GM23248 (cell line): Measurements from ENCODE around the gene RICTOR. TPM values are rescaled to one million over a fixed set of nuclear protein-coding genes. Genes with fewer than 3 reads are reported as not detected.
A peak's percentile ranks its signal among the peaks of the same experiment; 100 is the strongest.

Experiments
- DNase-seq: peaks from one replicate; pipeline ENCODE4 v3.0.0-alpha.2; 2015
- H2AFZ ChIP-seq: fragments of 200-600 bp; sonication (generic); 2 replicates; pipeline ENCODE4 v1.6.1; 2016; ENCODE audit warnings: antibody characterized with exemption
- H3F3A ChIP-seq: fragments of 200-600 bp; sonication (generic); 2 replicates; pipeline ENCODE4 v1.6.1; 2016; ENCODE audit warnings: mild to moderate bottlenecking, antibody characterized with exemption, mixed run types; ENCODE audit not compliant: insufficient read depth
- H3K27ac ChIP-seq: fragments of 200-600 bp; sonication (generic); 2 replicates; pipeline ENCODE4 v1.5.1; 2016; ENCODE audit warnings: mild to moderate bottlenecking
- H3K27me3 ChIP-seq: fragments of 200-600 bp; sonication (generic); replicated peaks from 2 replicates; pipeline ENCODE4 v1.6.1; 2016; ENCODE audit warnings: mild to moderate bottlenecking; ENCODE audit not compliant: insufficient read depth
- H3K36me3 ChIP-seq: fragments of 200-600 bp; sonication (generic); 2 replicates; pipeline ENCODE4 v1.6.1; 2016; ENCODE audit warnings: low read depth, mild to moderate bottlenecking
- H3K4me1 ChIP-seq: fragments of 200-600 bp; sonication (generic); 2 replicates; pipeline ENCODE4 v1.6.1; 2016; ENCODE audit warnings: mild to moderate bottlenecking; ENCODE audit not compliant: insufficient read depth
- H3K4me2 ChIP-seq: fragments of 200-600 bp; sonication (generic); one replicate; pipeline ENCODE4 v1.6.1; 2016; ENCODE audit warnings: mild to moderate bottlenecking; ENCODE audit not compliant: unreplicated experiment
- H3K4me3 ChIP-seq: fragments of 200-600 bp; sonication (generic); 2 replicates; pipeline ENCODE4 v1.5.1; 2016; ENCODE audit warnings: mild to moderate bottlenecking
- H3K79me2 ChIP-seq: fragments of 200-600 bp; sonication (generic); 2 replicates; pipeline ENCODE4 v1.6.1; 2016; ENCODE audit warnings: mild to moderate bottlenecking; ENCODE audit not compliant: insufficient read depth
- H3K9ac ChIP-seq: fragments of 200-600 bp; sonication (generic); 2 replicates; pipeline ENCODE4 v1.6.1; 2016; ENCODE audit warnings: mild to moderate bottlenecking
- H3K9me2 ChIP-seq: fragments of 200-600 bp; sonication (generic); 2 replicates; pipeline ENCODE4 v1.6.1; 2016; ENCODE audit warnings: mixed run types, mild to moderate bottlenecking, moderate library complexity; ENCODE audit not compliant: insufficient read depth
- H3K9me3 ChIP-seq: fragments of 200-600 bp; sonication (generic); one replicate; pipeline ENCODE4 v1.6.1; 2017; ENCODE audit warnings: low read depth
- H4K20me1 ChIP-seq: fragments of 200-600 bp; sonication (generic); 2 replicates; pipeline ENCODE4 v1.6.0; 2016; ENCODE audit not compliant: insufficient read depth
- EZH2 ChIP-seq: fragments of 200-600 bp; sonication (generic); IDR thresholded peaks from 2 replicates; pipeline ENCODE4 v1.6.1; 2018; ENCODE audit warnings: antibody characterized with exemption, mild to moderate bottlenecking; ENCODE audit not compliant: insufficient read depth, poor library complexity, severe bottlenecking
- EZH2phosphoT487 ChIP-seq: fragments of 200-600 bp; sonication (generic); IDR thresholded peaks from 2 replicates; pipeline ENCODE4 v1.6.1; 2018; ENCODE audit warnings: antibody characterized with exemption, moderate library complexity, mild to moderate bottlenecking, low read depth; ENCODE audit not compliant: insufficient read depth
- WGBS, 2 experiments: methylation state at CpG; one replicate each; pipeline ENCODE4 v1.1.6; 2015 to 2017; ENCODE audit warnings: low lambda C conversion rate in 2 of 2, low coverage in 1 of 2; ENCODE audit errors: missing lambda C conversion rate in 2 of 2; 5-methylcytosine and 5-hydroxymethylcytosine counted together
- in situ Hi-C: fragments of 300-500 bp; cut with MboI; formaldehyde crosslinking; loops from 2 replicates; pipeline ENCODE4 v1.15.0; 2020
- polyA plus RNA-seq: library from polyadenylated mRNA; unstranded; fragments of >200 nt; fragmentation: Nextera tagmentation; extraction: Ambion mirVana; gene quantifications from 2 replicates; pipeline ENCODE4 v1.2.1, GENCODE V29; 2016
- total RNA-seq: library from RNA; depleted of rRNA; stranded (reverse); fragments of >200 nt; shearing (Covaris generic); gene quantifications from 2 replicates; pipeline ENCODE4 v1.2.3, GENCODE V29; 2014

The RICTOR gene
- total and polyA plus RNA-seq, 2 experiments from 2014 or later = 5.7 to 12.5 TPM

GRCh38 chr5:38921174-38921573, 153.0 kb downstream of the RICTOR start:
- no peak overlapping the region for H3K27ac ChIP-seq
- 91 to 100% methylated on average over 1 of the region's 1 CpG for WGBS, 2 experiments

GRCh38 chr5:38916802-38917201, 157.4 kb downstream of the RICTOR start:
- 75 to 77% methylated on average over 7 of the region's 7 CpGs for WGBS, 2 experiments
- Histone ChIP-seq H3K9me3 (no peaks in the 10 kb centered on the region), H3K9ac (no peak overlapping the region), H3K4me2 (no peak overlapping the region), H3K36me3 (peaks cover 40% of the 10 kb centered on the region; the same call in 1 of the 2 replicates), H3K9me2 (0 out of 2 replicates have a peak, but pooled peaks cover 5% of the 10 kb centered on the region), H3K79me2 (no peaks in the 10 kb centered on the region), H3F3A (peaks cover 33% of the 10 kb centered on the region; the same call in 1 of the 2 replicates), H3K4me1 (no peaks in the 10 kb centered on the region), H3K27me3 (no peaks in the 10 kb centered on the region), H3K4me3 (no peak overlapping the region), H3K27ac (no peak overlapping the region), H2AFZ (no peak overlapping the region), H4K20me1 (no peaks in the 10 kb centered on the region)
- DNase-seq = no peak
- TF ChIP-seq EZH2phosphoT487 (no peak), EZH2 (no peak)
- in situ Hi-C loops = no loop called here

More at GRCh38 chr5:38921174-38921573, 153.0 kb downstream of the RICTOR start:
- in situ Hi-C loops = no loop called here
- Histone ChIP-seq H3K79me2 (no peaks in the 10 kb centered on the region), H3K36me3 (peaks cover 54% of the 10 kb centered on the region; the same call in 1 of the 2 replicates), H3K4me3 (no peak overlapping the region), H3K9me3 (no peaks in the 10 kb centered on the region), H3K4me2 (no peak overlapping the region), H3F3A (peaks cover 45% of the 10 kb centered on the region), H4K20me1 (0 out of 2 replicates have a peak, but pooled peaks cover 5% of the 10 kb centered on the region), H3K9ac (no peak overlapping the region), H3K9me2 (no peaks in the 10 kb centered on the region), H2AFZ (no peak overlapping the region), H3K4me1 (peaks cover 23% of the 10 kb centered on the region), H3K27me3 (no peaks in the 10 kb centered on the region)
- peak; percentile 30 for DNase-seq
- TF ChIP-seq EZH2phosphoT487 = no peak

GRCh38 chr5:38913714-38914113, 160.5 kb downstream of the RICTOR start:
- H3K36me3 ChIP-seq = peaks cover 34% of the 10 kb centered on the region
- no peaks in the 10 kb centered on the region for H3K4me1 ChIP-seq
- H3K4me2 ChIP-seq = no peak overlapping the region
- peak; percentile 12 for DNase-seq
- 42 to 43% methylated on average over 2 of the region's 2 CpGs for WGBS, 2 experiments
- H3K27ac ChIP-seq = no peak overlapping the region
- no peak overlapping the region for H2AFZ ChIP-seq
- no peaks in the 10 kb centered on the region for H3K9me3 ChIP-seq
- H3K9me2 ChIP-seq = 0 out of 2 replicates have a peak, but pooled peaks cover 5% of the 10 kb centered on the region
- H3K9ac ChIP-seq = no peak overlapping the region
- H3F3A ChIP-seq = peaks cover 35% of the 10 kb centered on the region
- no peak for TF ChIP-seq EZH2phosphoT487
- no peak overlapping the region for H3K4me3 ChIP-seq
- no peaks in the 10 kb centered on the region for H3K27me3 ChIP-seq
- in situ Hi-C loops = no loop called here
- H3K79me2 ChIP-seq = 0 out of 2 replicates have a peak, but pooled peaks cover 4% of the 10 kb centered on the region
- no peaks in the 10 kb centered on the region for H4K20me1 ChIP-seq

- Histone ChIP-seq H3K9me3 (no peaks in the 10 kb centered on the region), H3K4me3 (no peak overlapping the region), H3F3A (peaks cover 35% of the 10 kb centered on the region), H4K20me1 (no peaks in the 10 kb centered on the region), H3K36me3 (peaks cover 23% of the 10 kb centered on the region), H2AFZ (no peak overlapping the region), H3K9me2 (0 out of 2 replicates have a peak, but pooled peaks cover 5% of the 10 kb centered on the region), H3K4me1 (no peaks in the 10 kb centered on the region), H3K27me3 (no peaks in the 10 kb centered on the region), H3K9ac (no peak overlapping the region), H3K4me2 (no peak overlapping the region), H3K79me2 (0 out of 2 replicates have a peak, but pooled peaks cover 4% of the 10 kb centered on the region), H3K27ac (no peak overlapping the region)
- 94 to 97% methylated on average over 3 of the region's 3 CpGs for WGBS, 2 experiments
- no peak for DNase-seq
- no peak for TF ChIP-seq EZH2phosphoT487
- TF ChIP-seq EZH2 = no peak
- in situ Hi-C loops = no loop called here
These were observed 162.3 kb downstream of the RICTOR start for GRCh38 chr5:38911933-38912332.

GRCh38 chr5:38906503-38906902, 167.7 kb downstream of the RICTOR start:
- H3F3A ChIP-seq = peaks cover 32% of the 10 kb centered on the region
- H3K9me2 ChIP-seq = no peaks in the 10 kb centered on the region
- H3K9ac ChIP-seq = no peak overlapping the region
- no peaks in the 10 kb centered on the region for H4K20me1 ChIP-seq
- H3K36me3 ChIP-seq = peaks cover 63% of the 10 kb centered on the region
- H3K4me3 ChIP-seq = no peak overlapping the region
- DNase-seq = no peak
- in situ Hi-C loops = no loop called here
- no peaks in the 10 kb centered on the region for H3K27me3 ChIP-seq
- H3K27ac ChIP-seq = no peak overlapping the region
- 0 out of 2 replicates have a peak, but pooled peaks cover 4% of the 10 kb centered on the region for H3K79me2 ChIP-seq
- H3K9me3 ChIP-seq = no peaks in the 10 kb centered on the region
- H3K4me1 ChIP-seq = peaks cover 6% of the 10 kb centered on the region; the same call in 1 of the 2 replicates
- TF ChIP-seq EZH2 (no peak), EZH2phosphoT487 (no peak)
- no peak overlapping the region for H3K4me2 ChIP-seq
- no peak overlapping the region for H2AFZ ChIP-seq
